Measurements from ENCODE around the gene AQP12B. TPM values are rescaled to one million over a fixed set of nuclear protein-coding genes. Genes with fewer than 3 reads are reported as not detected.

AQP12B gene
- total RNA-seq, 1 donor: not detected

DNA sequence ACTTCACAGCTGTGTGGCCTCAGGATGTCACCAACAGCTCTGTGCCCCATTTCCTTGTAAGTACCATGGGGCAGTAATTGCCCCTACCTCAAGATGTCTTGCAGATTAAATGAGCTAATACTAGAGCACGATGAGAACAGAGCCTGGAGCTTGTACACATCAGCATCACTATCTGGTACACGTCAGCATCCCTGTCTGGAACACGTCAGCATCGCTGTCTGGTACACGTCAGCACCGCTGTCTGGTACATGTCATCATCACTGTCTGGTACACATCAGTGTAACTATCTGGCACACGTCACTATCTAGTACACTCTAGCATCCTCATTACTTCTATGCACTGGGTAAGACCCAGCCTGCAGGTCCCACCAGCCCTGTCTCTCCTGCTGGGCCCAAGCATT, 46.1 kb upstream of the AQP12B start:
- Histone ChIP-seq H3K36me3 (ENCODE audit: insufficient read depth, low read length) (no peaks in the 10 kb centered on the region), H3K4me3 (ENCODE audit: insufficient read depth, low read length) (no peak overlapping the region), H3K4me2 (ENCODE audit: insufficient read depth, low read length) (no peak overlapping the region), H3K27me3 (ENCODE audit: insufficient read depth, low read length) (peaks cover 9% of the 10 kb centered on the region), H4K20me1 (ENCODE audit: insufficient read depth, low read length) (no peaks in the 10 kb centered on the region), H2AFZ (ENCODE audit: low read length) (no peak overlapping the region), H3K4me1 (ENCODE audit: insufficient read depth, low read length) (no peaks in the 10 kb centered on the region), H3K27ac (ENCODE audit: low read depth, low read length) (no peak overlapping the region), H3K79me2 (ENCODE audit: insufficient read depth, low read length) (no peaks in the 10 kb centered on the region), H3K9me3 (ENCODE audit: low read depth, low read length) (no peaks in the 10 kb centered on the region)
- DNase-seq (ENCODE audit: insufficient read length, low spot score, missing footprints): no peak
- no peak for TF ChIP-seq CTCF (IDR thresholded peaks at IDR 0.05; ENCODE audit: extremely low read depth, low read depth, low read length)

GRCh38 chr2:240728361-240728760, 45.7 kb upstream of the AQP12B start:
- H2AFZ ChIP-seq (ENCODE audit: low read length): no peak overlapping the region

GRCh38 chr2:240727913-240728312, 45.2 kb upstream of the AQP12B start:
- Histone ChIP-seq H3K79me2 (ENCODE audit: insufficient read depth, low read length) (no peaks in the 10 kb centered on the region), H3K27ac (ENCODE audit: low read depth, low read length) (no peak overlapping the region), H3K27me3 (ENCODE audit: insufficient read depth, low read length) (peaks cover 9% of the 10 kb centered on the region), H3K4me3 (ENCODE audit: insufficient read depth, low read length) (no peak overlapping the region), H3K4me2 (ENCODE audit: insufficient read depth, low read length) (no peak overlapping the region), H4K20me1 (ENCODE audit: insufficient read depth, low read length) (no peaks in the 10 kb centered on the region), H3K36me3 (ENCODE audit: insufficient read depth, low read length) (no peaks in the 10 kb centered on the region), H2AFZ (ENCODE audit: low read length) (no peak overlapping the region), H3K9me3 (ENCODE audit: low read depth, low read length) (no peaks in the 10 kb centered on the region), H3K4me1 (ENCODE audit: insufficient read depth, low read length) (no peaks in the 10 kb centered on the region)
- DNase-seq (ENCODE audit: insufficient read length, low spot score, missing footprints): no peak
- no peak for TF ChIP-seq CTCF (IDR thresholded peaks at IDR 0.05; ENCODE audit: extremely low read depth, low read depth, low read length)

More at GRCh38 chr2:240728361-240728760, 45.7 kb upstream of the AQP12B start:
- H4K20me1 ChIP-seq (ENCODE audit: insufficient read depth, low read length): no peaks in the 10 kb centered on the region
- H3K27ac ChIP-seq (ENCODE audit: low read depth, low read length): no peak overlapping the region
- no peak overlapping the region for H3K4me3 ChIP-seq (ENCODE audit: insufficient read depth, low read length)
- no peak overlapping the region for H3K4me2 ChIP-seq (ENCODE audit: insufficient read depth, low read length)
- H3K79me2 ChIP-seq (ENCODE audit: insufficient read depth, low read length): no peaks in the 10 kb centered on the region
- H3K4me1 ChIP-seq (ENCODE audit: insufficient read depth, low read length): no peaks in the 10 kb centered on the region
- no peaks in the 10 kb centered on the region for H3K9me3 ChIP-seq (ENCODE audit: low read depth, low read length)
- no peaks in the 10 kb centered on the region for H3K36me3 ChIP-seq (ENCODE audit: insufficient read depth, low read length)
- DNase-seq (ENCODE audit: insufficient read length, low spot score, missing footprints): no peak
- H3K27me3 ChIP-seq (ENCODE audit: insufficient read depth, low read length): peaks cover 9% of the 10 kb centered on the region
- no peak for TF ChIP-seq CTCF (IDR thresholded peaks at IDR 0.05; ENCODE audit: extremely low read depth, low read depth, low read length)

DNA sequence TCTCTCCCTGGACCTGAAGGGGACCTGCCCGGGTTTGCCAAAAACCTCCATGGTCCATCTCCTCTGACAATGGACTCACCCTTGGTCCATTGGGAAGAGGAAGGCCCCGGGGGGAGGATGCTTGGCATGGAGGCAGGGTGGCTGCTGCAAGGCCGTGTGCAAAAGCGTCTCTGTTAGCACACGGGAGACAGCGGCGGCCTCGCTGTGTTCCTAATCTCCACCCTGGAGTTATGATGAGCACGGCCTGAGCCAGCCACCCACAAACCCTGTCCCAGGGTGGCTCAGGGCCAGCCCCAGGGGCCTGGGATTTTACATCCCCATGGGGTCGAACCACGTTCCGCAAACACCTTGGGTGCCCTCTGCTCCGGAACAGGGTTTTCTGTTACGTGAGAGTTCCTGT, 44.8 kb upstream of the AQP12B start:
- Histone ChIP-seq H3K4me3 (ENCODE audit: insufficient read depth, low read length) (no peak overlapping the region), H3K27ac (ENCODE audit: low read depth, low read length) (no peak overlapping the region)
- no peak for TF ChIP-seq CTCF (IDR thresholded peaks at IDR 0.05; ENCODE audit: extremely low read depth, low read depth, low read length)

More for the DNA sequence above, 44.8 kb upstream of the AQP12B start:
- H2AFZ ChIP-seq (ENCODE audit: low read length): no peak overlapping the region
- H3K4me2 ChIP-seq (ENCODE audit: insufficient read depth, low read length): no peak overlapping the region
- no peaks in the 10 kb centered on the region for H3K36me3 ChIP-seq (ENCODE audit: insufficient read depth, low read length)
- no peak for DNase-seq (ENCODE audit: insufficient read length, low spot score, missing footprints)
- H3K27me3 ChIP-seq (ENCODE audit: insufficient read depth, low read length): peaks cover 9% of the 10 kb centered on the region
- no peaks in the 10 kb centered on the region for H3K9me3 ChIP-seq (ENCODE audit: low read depth, low read length)
- H4K20me1 ChIP-seq (ENCODE audit: insufficient read depth, low read length): no peaks in the 10 kb centered on the region
- no peaks in the 10 kb centered on the region for H3K79me2 ChIP-seq (ENCODE audit: insufficient read depth, low read length)
- no peaks in the 10 kb centered on the region for H3K4me1 ChIP-seq (ENCODE audit: insufficient read depth, low read length)

All from osteoblast (primary cell).